ENCODE measurements around the gene IGSF3. TPM values are rescaled to one million over a fixed set of nuclear protein-coding genes. Genes with fewer than 3 reads are reported as not detected.

Gene IGSF3
- total RNA-seq, 2 donors from 2014 or later = 1.5 to 8.0 TPM

DNA sequence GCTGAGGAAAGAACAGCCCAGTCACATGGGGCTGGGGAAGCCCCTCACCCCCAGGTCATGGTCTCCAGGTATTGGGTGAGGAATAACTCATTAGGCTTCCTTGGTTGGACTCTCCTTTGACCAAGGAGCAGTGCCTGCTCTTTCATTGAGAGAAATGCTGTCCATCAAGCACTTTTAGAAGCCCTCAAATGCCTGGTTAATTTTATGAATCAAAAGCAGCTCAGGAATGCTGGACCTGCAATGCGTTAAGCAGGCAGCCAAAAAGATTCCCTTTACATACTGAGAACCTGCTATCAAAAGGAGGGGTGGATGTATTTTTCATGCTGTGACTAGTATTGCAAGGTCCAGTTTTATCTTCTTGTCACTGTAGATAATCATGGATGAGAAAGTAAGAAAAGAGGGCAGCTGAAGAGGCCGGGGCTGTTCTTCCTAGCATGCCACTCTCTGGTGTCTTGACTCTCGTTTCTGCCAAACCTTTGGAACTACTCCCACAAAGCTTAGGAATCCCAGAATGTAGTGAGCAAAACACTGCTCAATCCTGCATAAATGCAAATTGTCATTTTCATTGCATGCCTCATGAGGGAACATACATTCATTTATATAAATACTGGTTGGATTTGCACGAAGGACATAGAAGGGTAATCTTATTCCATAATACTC lies 94.6 kb downstream of the IGSF3 start:
- Histone ChIP-seq H3K27me3 (replicated peaks; ENCODE audit: insufficient read depth) (no peaks in the 10 kb centered on the region), H3K4me3 (no peak overlapping the region), H3K27ac (no peak overlapping the region), H3K9me3 (no peaks in the 10 kb centered on the region), H3K36me3 (no peaks in the 10 kb centered on the region), H3K4me1 (ENCODE audit: control insufficient read depth in 1 of 2, low read depth in 2 of 2) (peaks cover 11 to 32% of the 10 kb centered on the region in 2 donors)
- no peak for ATAC-seq (ENCODE audit: insufficient number of reproducible peaks, low FRiP score, low read depth)
- DNase-seq (ENCODE audit: low spot score) = no peak
- TF ChIP-seq, protein P1, sequence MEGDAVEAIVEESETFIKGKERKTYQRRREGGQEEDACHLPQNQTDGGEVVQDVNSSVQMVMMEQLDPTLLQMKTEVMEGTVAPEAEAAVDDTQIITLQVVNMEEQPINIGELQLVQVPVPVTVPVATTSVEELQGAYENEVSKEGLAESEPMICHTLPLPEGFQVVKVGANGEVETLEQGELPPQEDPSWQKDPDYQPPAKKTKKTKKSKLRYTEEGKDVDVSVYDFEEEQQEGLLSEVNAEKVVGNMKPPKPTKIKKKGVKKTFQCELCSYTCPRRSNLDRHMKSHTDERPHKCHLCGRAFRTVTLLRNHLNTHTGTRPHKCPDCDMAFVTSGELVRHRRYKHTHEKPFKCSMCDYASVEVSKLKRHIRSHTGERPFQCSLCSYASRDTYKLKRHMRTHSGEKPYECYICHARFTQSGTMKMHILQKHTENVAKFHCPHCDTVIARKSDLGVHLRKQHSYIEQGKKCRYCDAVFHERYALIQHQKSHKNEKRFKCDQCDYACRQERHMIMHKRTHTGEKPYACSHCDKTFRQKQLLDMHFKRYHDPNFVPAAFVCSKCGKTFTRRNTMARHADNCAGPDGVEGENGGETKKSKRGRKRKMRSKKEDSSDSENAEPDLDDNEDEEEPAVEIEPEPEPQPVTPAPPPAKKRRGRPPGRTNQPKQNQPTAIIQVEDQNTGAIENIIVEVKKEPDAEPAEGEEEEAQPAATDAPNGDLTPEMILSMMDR (IDR thresholded peaks at IDR 0.05) = no peak

DNA sequence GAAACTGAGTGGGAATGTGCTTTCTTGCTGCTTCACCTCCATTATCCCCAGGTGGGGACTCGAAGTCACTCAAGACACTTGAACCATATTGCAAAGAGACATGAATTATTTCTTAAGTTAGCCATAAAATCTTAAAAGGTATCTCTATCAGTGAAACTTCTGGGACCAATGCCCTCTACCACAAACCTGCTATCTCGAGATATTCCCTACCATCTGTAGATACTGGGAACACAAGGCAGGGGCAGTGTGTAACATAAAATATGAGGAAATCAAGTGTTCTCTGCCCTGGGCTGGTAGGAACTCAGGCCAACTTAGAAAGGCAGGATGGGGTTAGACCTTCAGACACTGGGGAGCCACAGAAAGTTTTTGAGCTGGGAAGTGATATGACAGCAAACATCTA lies 95.4 kb downstream of the IGSF3 start:
- ATAC-seq (ENCODE audit: insufficient number of reproducible peaks, low FRiP score, low read depth) = no peak
- H3K9me3 ChIP-seq = no peaks in the 10 kb centered on the region
- DNase-seq (ENCODE audit: low spot score) = no peak
- no peaks in the 10 kb centered on the region for H3K36me3 ChIP-seq
- peaks cover 11 to 36% of the 10 kb centered on the region in 2 donors for H3K4me1 ChIP-seq (ENCODE audit: control insufficient read depth in 1 of 2, low read depth in 2 of 2)
- no peak overlapping the region for H3K4me3 ChIP-seq
- H3K27ac ChIP-seq = peak overlapping the region in 1 of 2 donors; percentile 97
- TF ChIP-seq, protein P1 (IDR thresholded peaks at IDR 0.05) = no peak
- H3K27me3 ChIP-seq (replicated peaks; ENCODE audit: insufficient read depth) = no peaks in the 10 kb centered on the region

DNA sequence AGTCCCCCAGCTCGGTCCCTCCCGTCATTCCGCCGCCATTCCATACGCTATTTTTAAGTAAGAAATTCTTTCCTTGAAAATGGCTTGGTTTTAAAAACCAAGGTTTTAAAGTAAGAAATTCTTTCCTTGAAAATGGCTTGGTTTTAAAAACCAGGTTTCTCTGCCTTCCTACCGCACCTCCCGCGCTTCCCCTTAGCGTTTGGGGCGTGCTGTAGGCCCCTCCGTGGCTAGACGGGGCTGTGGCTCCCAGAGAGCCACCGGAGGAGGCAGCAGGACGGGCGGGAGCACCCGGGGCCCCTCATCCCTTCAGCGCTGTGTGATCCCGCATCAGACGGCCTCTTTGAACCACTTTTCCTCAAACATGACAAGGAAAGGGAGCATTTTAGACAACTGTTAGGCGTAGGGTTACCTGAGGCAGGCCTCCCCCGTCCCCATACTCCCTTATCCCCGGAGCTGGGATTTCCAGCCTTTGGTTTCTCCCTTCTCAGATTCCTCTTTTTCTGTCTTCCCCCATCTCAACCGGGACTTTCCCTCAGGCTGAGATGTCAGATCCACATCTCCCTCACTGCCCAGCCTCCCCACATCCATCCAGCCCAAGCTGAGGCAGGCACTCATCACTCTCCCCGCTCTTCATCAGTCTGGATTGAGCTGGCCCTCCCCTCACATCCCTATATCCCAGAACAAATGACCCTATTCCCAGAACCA lies 96.2 kb downstream of the IGSF3 start:
- Histone ChIP-seq H3K36me3 (no peaks in the 10 kb centered on the region), H3K4me1 (ENCODE audit: control insufficient read depth in 1 of 2, low read depth in 2 of 2) (peaks cover 11 to 36% of the 10 kb centered on the region in 2 donors), H3K9me3 (no peaks in the 10 kb centered on the region), H3K4me3 (peak overlapping the region; percentile 95), H3K27me3 (replicated peaks; ENCODE audit: insufficient read depth) (no peaks in the 10 kb centered on the region), H3K27ac (peak overlapping the region; percentile 97 to 98)
- DNase-seq (ENCODE audit: low spot score) (no peak), ATAC-seq (ENCODE audit: insufficient number of reproducible peaks, low FRiP score, low read depth) (no peak)
- TF ChIP-seq, protein P1 (IDR thresholded peaks at IDR 0.05) = no peak

DNA sequence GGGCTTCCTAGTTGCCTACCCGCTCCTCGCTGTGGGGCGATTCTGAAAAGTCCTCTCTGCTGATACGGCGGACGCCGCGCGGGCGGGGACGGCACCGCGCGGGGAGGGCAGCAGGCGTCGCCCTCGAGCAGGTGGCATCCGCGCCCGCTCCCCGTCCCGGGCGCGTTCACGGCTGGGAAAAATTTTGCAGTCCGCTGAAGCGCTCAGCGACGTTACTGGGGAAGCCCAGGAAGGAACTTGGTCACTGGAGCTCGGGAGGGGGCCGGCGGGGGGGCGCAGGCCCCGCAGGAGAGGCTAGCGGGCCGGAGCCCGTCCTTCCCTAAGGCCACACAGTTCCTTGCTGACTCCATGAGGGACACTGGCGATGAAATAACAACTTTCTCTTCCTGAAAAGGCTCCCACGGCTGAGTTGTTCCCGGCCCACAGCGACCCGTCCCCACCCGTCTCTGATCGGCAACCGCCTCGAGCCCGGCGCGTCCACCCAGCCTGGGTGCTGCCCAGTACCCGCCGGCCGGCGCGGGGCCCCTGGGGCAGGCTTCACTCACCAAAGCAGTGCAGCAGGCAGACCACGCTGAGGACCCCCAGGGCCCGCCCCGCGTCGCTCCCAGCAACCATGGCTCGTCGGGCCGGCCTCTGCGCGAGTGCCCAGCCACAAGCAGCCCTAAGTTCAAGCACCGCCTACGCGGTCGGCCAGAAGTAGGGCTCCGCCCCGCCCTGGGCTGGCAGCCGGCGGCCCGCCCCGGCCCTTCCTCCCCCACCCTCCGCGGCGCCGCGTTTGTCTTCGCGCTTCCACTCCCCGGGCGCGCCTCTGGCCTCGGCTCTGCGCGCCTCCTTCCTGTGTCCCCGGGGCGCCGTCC lies 96.9 kb downstream of the IGSF3 start, which contains the start of gene CD58:
Gene CD58 (minus strand): TSS at position 669 of the 857 bp plus-strand sequence. CDS start 54 bp downstream, at position 615.
- Histone ChIP-seq H3K4me1 (ENCODE audit: control insufficient read depth in 1 of 2, low read depth in 2 of 2) (peaks cover 11 to 36% of the 10 kb centered on the region in 2 donors), H3K27ac (peak within 1 kb of the TSS; percentile 97 to 98), H3K27me3 (replicated peaks; ENCODE audit: insufficient read depth) (no peaks in the 10 kb centered on the region), H3K9me3 (no peaks in the 10 kb centered on the region), H3K36me3 (no peaks in the 10 kb centered on the region), H3K4me3 (peak within 1 kb of the TSS; percentile 95)
- ATAC-seq (ENCODE audit: insufficient number of reproducible peaks, low FRiP score, low read depth) = peak; percentile 83
- peak; percentile 60 for DNase-seq (ENCODE audit: low spot score)
- TF ChIP-seq, protein P1 (IDR thresholded peaks at IDR 0.05) = peak; percentile 78
